ENCODE measurements around the gene CDKAL1. TPM values are rescaled to one million over a fixed set of nuclear protein-coding genes. Genes with fewer than 3 reads are reported as not detected.

The CDKAL1 gene
- total and polyA plus RNA-seq, 4 donors, result 2.0 to 12.9 (median 6.7) TPM

DNA sequence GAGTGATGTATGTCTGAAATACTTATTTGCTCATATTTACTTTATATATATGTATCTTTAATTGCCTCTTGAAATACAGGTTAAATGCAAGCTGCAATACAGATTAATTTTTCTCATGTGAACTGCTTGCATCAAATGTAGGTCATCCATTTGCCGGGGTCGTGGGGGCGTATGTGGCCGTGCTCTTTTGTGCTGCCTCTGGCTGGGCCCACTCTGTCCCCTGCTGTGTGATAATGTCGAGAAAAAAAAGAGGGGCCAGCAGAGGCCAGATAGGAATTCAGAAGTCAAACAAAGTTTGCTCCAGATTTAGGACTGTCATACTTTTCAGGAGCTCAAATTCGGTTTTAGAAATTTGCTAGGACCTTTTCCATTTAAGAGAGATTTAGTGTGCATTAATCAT is 599.6 kb downstream of the CDKAL1 start (continued):
- TF ChIP-seq ZBTB33 (IDR thresholded peaks at IDR 0.05), result no peak
- no peak for TF ChIP-seq HNF4A (conservative IDR thresholded peaks at IDR 0.05)

- peaks cover 5 to 16% (median 6%) of the 10 kb centered on the region in 4 donors for H3K4me1 ChIP-seq (ENCODE audit: control insufficient read depth in 4 of 4, insufficient read depth in 4 of 4, low read length in 3 of 4)
- 98% methylated on average over 4 of the region's 4 CpGs for WGBS
Measured at GRCh38 chr6:21134356-21134755, 600.1 kb downstream of the CDKAL1 start.

GRCh38 chr6:21135484-21136013 is 601.3 kb downstream of the CDKAL1 start:
- WGBS, result 97% methylated on average over 7 of the region's 7 CpGs
- Histone ChIP-seq H3K4me1 (ENCODE audit: control insufficient read depth in 4 of 4, insufficient read depth in 4 of 4, low read length in 3 of 4) (peaks cover 5 to 16% (median 7%) of the 10 kb centered on the region in 4 donors), H3K27me3 (ENCODE audit: control insufficient read depth in 4 of 4, insufficient read depth in 4 of 4, low read length in 3 of 4) (no peaks in the 10 kb centered on the region), H3K9me3 (ENCODE audit: control insufficient read depth in 4 of 4, low read length in 3 of 4) (no peaks in the 10 kb centered on the region), H3K9ac (ENCODE audit: low read depth in 1 of 2, low read length in 2 of 2) (no peak overlapping the region), H3K4me3 (ENCODE audit: low read depth in 1 of 3, low read length in 3 of 3) (no peak overlapping the region), H3K36me3 (ENCODE audit: control insufficient read depth in 4 of 4, insufficient read depth in 3 of 4, low read depth in 1 of 4, low read length in 3 of 4) (no peaks in the 10 kb centered on the region), H3K27ac (ENCODE audit: low read depth in 1 of 2, low read length in 2 of 2) (no peak overlapping the region)
- DNase-seq (ENCODE audit: low spot score), result no peak
- TF ChIP-seq RXRA (IDR thresholded peaks at IDR 0.05), result no peak
- no peak for TF ChIP-seq FOXA2 (IDR thresholded peaks at IDR 0.05)
- TF ChIP-seq ATF3 (IDR thresholded peaks at IDR 0.05), result no peak
- TF ChIP-seq HNF4G (IDR thresholded peaks at IDR 0.05), result no peak
- TF ChIP-seq JUND (IDR thresholded peaks at IDR 0.05), result no peak
- TF ChIP-seq, protein P1, sequence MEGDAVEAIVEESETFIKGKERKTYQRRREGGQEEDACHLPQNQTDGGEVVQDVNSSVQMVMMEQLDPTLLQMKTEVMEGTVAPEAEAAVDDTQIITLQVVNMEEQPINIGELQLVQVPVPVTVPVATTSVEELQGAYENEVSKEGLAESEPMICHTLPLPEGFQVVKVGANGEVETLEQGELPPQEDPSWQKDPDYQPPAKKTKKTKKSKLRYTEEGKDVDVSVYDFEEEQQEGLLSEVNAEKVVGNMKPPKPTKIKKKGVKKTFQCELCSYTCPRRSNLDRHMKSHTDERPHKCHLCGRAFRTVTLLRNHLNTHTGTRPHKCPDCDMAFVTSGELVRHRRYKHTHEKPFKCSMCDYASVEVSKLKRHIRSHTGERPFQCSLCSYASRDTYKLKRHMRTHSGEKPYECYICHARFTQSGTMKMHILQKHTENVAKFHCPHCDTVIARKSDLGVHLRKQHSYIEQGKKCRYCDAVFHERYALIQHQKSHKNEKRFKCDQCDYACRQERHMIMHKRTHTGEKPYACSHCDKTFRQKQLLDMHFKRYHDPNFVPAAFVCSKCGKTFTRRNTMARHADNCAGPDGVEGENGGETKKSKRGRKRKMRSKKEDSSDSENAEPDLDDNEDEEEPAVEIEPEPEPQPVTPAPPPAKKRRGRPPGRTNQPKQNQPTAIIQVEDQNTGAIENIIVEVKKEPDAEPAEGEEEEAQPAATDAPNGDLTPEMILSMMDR (IDR thresholded peaks at IDR 0.05; ENCODE audit: low read depth, low read length, missing input control), result no peak
- TF ChIP-seq EGR1 (IDR thresholded peaks at IDR 0.05; ENCODE audit: low read depth in 2 of 2), result no peak

More at GRCh38 chr6:21134356-21134755, 600.1 kb downstream of the CDKAL1 start:
- Histone ChIP-seq H3K36me3 (ENCODE audit: control insufficient read depth in 4 of 4, insufficient read depth in 3 of 4, low read depth in 1 of 4, low read length in 3 of 4) (no peaks in the 10 kb centered on the region), H3K27ac (ENCODE audit: low read depth in 1 of 2, low read length in 2 of 2) (no peak overlapping the region), H3K9me3 (ENCODE audit: control insufficient read depth in 4 of 4, low read length in 3 of 4) (no peaks in the 10 kb centered on the region), H3K27me3 (ENCODE audit: control insufficient read depth in 4 of 4, insufficient read depth in 4 of 4, low read length in 3 of 4) (no peaks in the 10 kb centered on the region), H3K4me3 (ENCODE audit: low read depth in 1 of 3, low read length in 3 of 3) (no peak overlapping the region), H3K9ac (ENCODE audit: low read depth in 1 of 2, low read length in 2 of 2) (no peak overlapping the region)
- TF ChIP-seq REST (IDR thresholded peaks at IDR 0.05) (no peak), RAD21 (IDR thresholded peaks at IDR 0.05) (no peak), HNF4A (conservative IDR thresholded peaks at IDR 0.05) (no peak), HNF4G (IDR thresholded peaks at IDR 0.05) (no peak), EGR1 (IDR thresholded peaks at IDR 0.05; ENCODE audit: low read depth in 2 of 2) (no peak), ATF3 (IDR thresholded peaks at IDR 0.05) (no peak), RXRA (IDR thresholded peaks at IDR 0.05) (no peak), JUND (IDR thresholded peaks at IDR 0.05) (no peak), SP1 (IDR thresholded peaks at IDR 0.05) (no peak), GABPA (IDR thresholded peaks at IDR 0.05 in 1 of 2, conservative IDR thresholded peaks at IDR 0.05 in 1 of 2) (no peak), FOXA2 (IDR thresholded peaks at IDR 0.05) (no peak), NR2F2 (IDR thresholded peaks at IDR 0.05) (no peak)
- TF ChIP-seq, protein P2, sequence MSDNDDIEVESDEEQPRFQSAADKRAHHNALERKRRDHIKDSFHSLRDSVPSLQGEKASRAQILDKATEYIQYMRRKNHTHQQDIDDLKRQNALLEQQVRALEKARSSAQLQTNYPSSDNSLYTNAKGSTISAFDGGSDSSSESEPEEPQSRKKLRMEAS (IDR thresholded peaks at IDR 0.05), result no peak
- no peak for DNase-seq (ENCODE audit: low spot score)

Measured in liver (tissue), 9 donors.